Hair follicle dermal papilla cell (primary cell): Measurements from ENCODE around the gene KRTAP2-2. TPM values are rescaled to one million over a fixed set of nuclear protein-coding genes. Genes with fewer than 3 reads are reported as not detected.

Experiments used
- small RNA-seq: library from RNA; depleted of rRNA; stranded (forward); fragments of <200 nt; gene quantifications from one replicate; pipeline ENCODE3, GENCODE V24; 2012
- total RNA-seq: library from RNA; depleted of rRNA; stranded (reverse); fragments of >200 nt; gene quantifications from 2 replicates; pipeline ENCODE4 v1.2.3, GENCODE V29; 2012

Gene KRTAP2-2
- not detected in 2 replicates for total RNA-seq

GRCh38 chr17:41055130-41055529 is at the start of gene KRTAP2-2:
TSS of gene KRTAP2-2 (minus strand) at chr17:41055230. CDS start at chr17:41055211, 19 bp downstream.

GRCh38 chr17:41101586-41102259 is 46.7 kb upstream of the KRTAP2-2 start, which contains the start of gene KRTAP4-16:
TSS of gene KRTAP4-16 (minus strand) at chr17:41102209. CDS start at chr17:41102209, 0 bp downstream.

GRCh38 chr17:41098042-41098441 is 43.0 kb upstream of the KRTAP2-2 start, which contains the start of gene KRTAP4-8:
TSS of gene KRTAP4-8 (minus strand) at chr17:41098142. CDS start at chr17:41098084, 58 bp downstream.

GRCh38 chr17:41084100-41084856 is 29.2 kb upstream of the KRTAP2-2 start, which contains the start of gene KRTAP4-7:
TSS of gene KRTAP4-7 (plus strand) at chr17:41084150. CDS start at chr17:41084207, 57 bp downstream.

GRCh38 chr17:41065829-41066624 is 11.0 kb upstream of the KRTAP2-2 start, which contains the start of gene KRTAP2-4:
TSS of gene KRTAP2-4 (minus strand) at chr17:41065879. CDS start at chr17:41065845, 34 bp downstream.

GRCh38 chr17:41060052-41060604 is 5.1 kb upstream of the KRTAP2-2 start, which contains the start of gene KRTAP2-3:
TSS of gene KRTAP2-3 (minus strand) at chr17:41060114. CDS start at chr17:41060050, 64 bp downstream.

GRCh38 chr17:41046735-41047465 is 8.1 kb downstream of the KRTAP2-2 start, which contains the start of gene KRTAP2-1:
TSS of gene KRTAP2-1 (minus strand) at chr17:41047316. CDS start at chr17:41047267, 49 bp downstream.

GRCh38 chr17:41040783-41041571 is 14.1 kb downstream of the KRTAP2-2 start, which contains the start of gene KRTAP1-1:
TSS of gene KRTAP1-1 (minus strand) at chr17:41041450. CDS start at chr17:41041397, 53 bp downstream.

GRCh38 chr17:41034346-41034935 is 20.6 kb downstream of the KRTAP2-2 start, which contains the start of gene KRTAP1-3:
TSS of gene KRTAP1-3 (minus strand) at chr17:41034874. CDS start at chr17:41034821, 53 bp downstream.

GRCh38 chr17:41029633-41030245 is 25.3 kb downstream of the KRTAP2-2 start, which contains the start of gene KRTAP1-4:
TSS of gene KRTAP1-4 (minus strand) at chr17:41030195. CDS start at chr17:41030078, 117 bp downstream.

GRCh38 chr17:41026715-41027471 is 28.1 kb downstream of the KRTAP2-2 start, which contains the start of gene KRTAP1-5:
TSS of gene KRTAP1-5 (minus strand) at chr17:41027208. CDS start at chr17:41027155, 53 bp downstream.

GRCh38 chr17:41008811-41009210 is 46.2 kb downstream of the KRTAP2-2 start, which contains the start of gene KRTAP3-1:
TSS of gene KRTAP3-1 (minus strand) at chr17:41009128. CDS start at chr17:41009074, 54 bp downstream.

Small RNA genes within 50 kb of the gene (small RNA-seq; reads per million reads assigned to genes)
- gene KRTAP3-4P, result not detected

Other genes with a start within 250 kb of the KRTAP2-2 start
- gene KRT10, start 232.6 kb downstream of the KRTAP2-2 start, total RNA-seq, result 2.1 and 3.4 TPM in 2 replicates
- not detected in 2 replicates for gene KRT12, start 188.0 kb downstream of the KRTAP2-2 start, total RNA-seq
- not detected in 2 replicates for gene KRT20, start 170.0 kb downstream of the KRTAP2-2 start, total RNA-seq
- gene KRT23, start 117.6 kb downstream of the KRTAP2-2 start, total RNA-seq, result 0.16 and 0.85 TPM in 2 replicates
- gene KRT39, start 88.3 kb downstream of the KRTAP2-2 start, total RNA-seq, result not detected in 2 replicates
- gene KRT40, start 70.9 kb downstream of the KRTAP2-2 start, total RNA-seq, result not detected in 2 replicates
- gene KRTAP3-3, start 61.1 kb downstream of the KRTAP2-2 start, total RNA-seq, result not detected in 2 replicates
- gene KRTAP3-2, start 55.3 kb downstream of the KRTAP2-2 start, total RNA-seq, result not detected in 2 replicates
- not detected in 2 replicates for gene KRTAP3-1, start 46.1 kb downstream of the KRTAP2-2 start, total RNA-seq
- gene KRTAP1-5, start 28.0 kb downstream of the KRTAP2-2 start, total RNA-seq, result 1.5 and 6.0 TPM in 2 replicates
- gene KRTAP1-4, start 25.0 kb downstream of the KRTAP2-2 start, total RNA-seq, result not detected in 2 replicates
- not detected in 2 replicates for gene KRTAP1-3, start 20.4 kb downstream of the KRTAP2-2 start, total RNA-seq
- gene KRTAP1-1, start 13.8 kb downstream of the KRTAP2-2 start, total RNA-seq, result not detected in 2 replicates
- gene KRTAP2-1, start 7.9 kb downstream of the KRTAP2-2 start, total RNA-seq, result not detected in 2 replicates
- gene KRTAP2-3, start 4.9 kb upstream of the KRTAP2-2 start, total RNA-seq, result not detected in 2 replicates
- gene KRTAP2-4, start 10.6 kb upstream of the KRTAP2-2 start, total RNA-seq, result not detected in 2 replicates
- not detected in 2 replicates for gene KRTAP4-7, start 28.9 kb upstream of the KRTAP2-2 start, total RNA-seq
- not detected in 2 replicates for gene KRTAP4-8, start 42.9 kb upstream of the KRTAP2-2 start, total RNA-seq
- gene KRTAP4-16, start 47.0 kb upstream of the KRTAP2-2 start, total RNA-seq, result not detected in 2 replicates
- gene KRTAP4-9, start 50.2 kb upstream of the KRTAP2-2 start, total RNA-seq, result not detected in 2 replicates
- gene KRTAP4-11, start 63.1 kb upstream of the KRTAP2-2 start, total RNA-seq, result not detected in 2 replicates
- not detected in 2 replicates for gene KRTAP4-12, start 69.0 kb upstream of the KRTAP2-2 start, total RNA-seq
- gene KRTAP4-6, start 85.3 kb upstream of the KRTAP2-2 start, total RNA-seq, result not detected in 2 replicates
- gene KRTAP4-5, start 94.6 kb upstream of the KRTAP2-2 start, total RNA-seq, result not detected in 2 replicates
- not detected in 2 replicates for gene KRTAP4-4, start 105.5 kb upstream of the KRTAP2-2 start, total RNA-seq
- not detected in 2 replicates for gene KRTAP4-3, start 113.0 kb upstream of the KRTAP2-2 start, total RNA-seq
- not detected in 2 replicates for gene KRTAP4-2, start 123.0 kb upstream of the KRTAP2-2 start, total RNA-seq
- not detected in 2 replicates for gene KRTAP4-1, start 129.7 kb upstream of the KRTAP2-2 start, total RNA-seq
- gene KRTAP9-1, start 134.7 kb upstream of the KRTAP2-2 start, total RNA-seq, result not detected in 2 replicates
- gene KRTAP9-2, start 171.4 kb upstream of the KRTAP2-2 start, total RNA-seq, result not detected in 2 replicates
- not detected in 2 replicates for gene KRTAP9-3, start 177.2 kb upstream of the KRTAP2-2 start, total RNA-seq
- not detected in 2 replicates for gene KRTAP9-8, start 182.8 kb upstream of the KRTAP2-2 start, total RNA-seq
- not detected in 2 replicates for gene KRTAP9-4, start 194.5 kb upstream of the KRTAP2-2 start, total RNA-seq
- gene KRTAP9-9, start 200.2 kb upstream of the KRTAP2-2 start, total RNA-seq, result not detected in 2 replicates
- not detected in 2 replicates for gene KRTAP9-6, start 210.1 kb upstream of the KRTAP2-2 start, total RNA-seq
- not detected in 2 replicates for gene KRTAP9-7, start 220.5 kb upstream of the KRTAP2-2 start, total RNA-seq
- gene KRTAP29-1, start 247.6 kb upstream of the KRTAP2-2 start, total RNA-seq, result not detected in 2 replicates